Transverse colon (tissue), 4 donors: ENCODE results near the gene WWOX. TPM values are rescaled to one million over a fixed set of nuclear protein-coding genes. Genes with fewer than 3 reads are reported as not detected.

ENCODE experiments used
- DNase-seq: peaks from one replicate; pipeline ENCODE4 v3.0.0-alpha.2; 2019
- H3K27ac ChIP-seq, 4 donors: fragments of 200-600 bp; sonication (generic); 2 replicates each; pipeline ENCODE4 v1.5.1; 2016 to 2018; ENCODE audit warnings: inconsistent platforms in 4 of 4
- H3K27me3 ChIP-seq: fragments of 200-600 bp; sonication (generic); 2 replicates; pipeline ENCODE4 v1.5.1; 2017; ENCODE audit warnings: inconsistent platforms
- H3K36me3 ChIP-seq, 4 donors: fragments of 200-600 bp; sonication (generic); 2 replicates each; pipeline ENCODE4 v1.5.1; 2017 to 2019; ENCODE audit warnings: inconsistent platforms in 4 of 4
- H3K4me1 ChIP-seq, 4 donors: fragments of 200-600 bp; sonication (generic); 2 replicates each; pipeline ENCODE4 v1.5.1; 2017 to 2020; ENCODE audit warnings: inconsistent platforms in 4 of 4
- H3K4me3 ChIP-seq, 4 donors: fragments of 200-600 bp; sonication (generic); 1 replicate in 1 of 4; 2 replicates in 3 of 4; pipeline versions ENCODE4 v1.5.1 to v1.6.1; 2017 to 2019; ENCODE audit warnings: inconsistent platforms in 4 of 4
- H3K9me3 ChIP-seq, 2 donors: fragments of 200-600 bp; sonication (generic); 2 replicates each; pipeline ENCODE4 v1.5.1; 2017 to 2019; ENCODE audit warnings: inconsistent platforms in 2 of 2
- CTCF ChIP-seq, 5 experiments: fragments of 200-600 bp in 3 of 5; fragments of 450-650 bp in 2 of 5; sonication (generic) in 3 of 5; IDR thresholded peaks; 1 replicate in 2 of 5; 2 replicates in 3 of 5; pipeline ENCODE4 v1.5.1; 2016 to 2017; ENCODE audit warnings: antibody characterized with exemption in 5 of 5, inconsistent platforms in 3 of 5, mild to moderate bottlenecking in 2 of 5, moderate library complexity in 1 of 5
- EP300 ChIP-seq: sonication (generic); formaldehyde crosslinking; IDR thresholded peaks from one replicate; pipeline ENCODE4 v1.6.1; 2017; ENCODE audit warnings: antibody characterized with exemption, low read depth
- POLR2A ChIP-seq: fragments of 450-650 bp; IDR thresholded peaks from one replicate; pipeline ENCODE4 v1.6.1; 2016; ENCODE audit warnings: antibody characterized with exemption, mild to moderate bottlenecking, moderate library complexity
- POLR2AphosphoS5 ChIP-seq, 3 donors: sonication (generic); formaldehyde crosslinking; IDR thresholded peaks; one replicate each; pipeline ENCODE4 v1.6.1; 2016; ENCODE audit warnings: antibody characterized with exemption in 3 of 3
- WGBS, 2 donors: methylation state at CpG; one replicate each; pipeline ENCODE4 v1.1.5; 2018; ENCODE audit warnings: low coverage in 1 of 2; 5-methylcytosine and 5-hydroxymethylcytosine counted together
- in situ Hi-C, 4 donors: fragments of 200-750 bp; cut with MboI; loops; one replicate each; pipeline versions ENCODE4 v1.15.0 to v1.15.1; 2017; ENCODE audit warnings: low sequenced_read_pairs in 3 of 4, low pct_ligation_motif_present in 1 of 4, low pct_unique_long_range_greater_than_20kb in 1 of 4
- intact Hi-C: fragments of 100-400 bp; cut with DNase I; formaldehyde crosslinking; loops from one replicate; pipeline ENCODE4 v1.15.1; 2023; ENCODE audit warnings: low total_unique reads
- total RNA-seq, 4 donors: library from RNA; depleted of rRNA; stranded (reverse); fragments of >200 nt; gene quantifications; one replicate each; pipeline ENCODE4 v1.1.0, GENCODE V29; 2016

WWOX gene
- total RNA-seq, 4 donors from 2014 or later, result 11.2 to 53.8 (median 24.8) TPM

- 96 to 100% methylated on average over 7 to 17 of the region's 17 CpGs for WGBS, 2 donors
- in situ Hi-C loops, result no loop called here
- no peak for TF ChIP-seq POLR2AphosphoS5 (IDR thresholded peaks at IDR 0.05)
- no peak for TF ChIP-seq EP300
- TF ChIP-seq POLR2A, result no peak
- TF ChIP-seq CTCF (IDR thresholded peaks at IDR 0.05), result no peak
Measured at GRCh38 chr16:78432451-78432850, 333.0 kb downstream of the WWOX start.

GRCh38 chr16:78433116-78433515 is 333.7 kb downstream of the WWOX start:
- TF ChIP-seq POLR2AphosphoS5 (IDR thresholded peaks at IDR 0.05) (no peak), EP300 (no peak), POLR2A (no peak), CTCF (IDR thresholded peaks at IDR 0.05) (no peak)
- no peaks in the 10 kb centered on the region for H3K4me1 ChIP-seq
- H3K9me3 ChIP-seq, result no peaks in the 10 kb centered on the region
- no peaks in the 10 kb centered on the region for H3K27me3 ChIP-seq
- intact Hi-C loops (no loop called here), in situ Hi-C loops (no loop called here)
- DNase-seq, result no peak
- H3K36me3 ChIP-seq, result no peaks in the 10 kb centered on the region
- no peak overlapping the region for H3K4me3 ChIP-seq
- WGBS, 2 donors, result 86 to 93% methylated on average over 2 of the region's 2 CpGs
- H3K27ac ChIP-seq, result no peak overlapping the region

More at GRCh38 chr16:78432451-78432850, 333.0 kb downstream of the WWOX start:
- Histone ChIP-seq H3K4me1 (no peaks in the 10 kb centered on the region), H3K27ac (no peak overlapping the region), H3K9me3 (no peaks in the 10 kb centered on the region), H3K4me3 (no peak overlapping the region), H3K27me3 (no peaks in the 10 kb centered on the region), H3K36me3 (no peaks in the 10 kb centered on the region)
- no peak for DNase-seq
- intact Hi-C loops, result no loop called here

- H3K27me3 ChIP-seq, result no peaks in the 10 kb centered on the region
- in situ Hi-C loops (no loop called here), intact Hi-C loops (no loop called here)
- no peak for TF ChIP-seq CTCF (IDR thresholded peaks at IDR 0.05)
- no peak for TF ChIP-seq POLR2A
- no peak for TF ChIP-seq POLR2AphosphoS5 (IDR thresholded peaks at IDR 0.05)
- no peak for TF ChIP-seq EP300
- WGBS, 2 donors, result 93 to 100% methylated on average over 3 to 4 of the region's 4 CpGs
- no peak for DNase-seq
- H3K27ac ChIP-seq, result no peak overlapping the region
- no peaks in the 10 kb centered on the region for H3K4me1 ChIP-seq
- H3K4me3 ChIP-seq, result no peak overlapping the region
- H3K36me3 ChIP-seq, result no peaks in the 10 kb centered on the region
- H3K9me3 ChIP-seq, result no peaks in the 10 kb centered on the region
Measured at GRCh38 chr16:78434401-78434800, 334.9 kb downstream of the WWOX start.

- Histone ChIP-seq H3K4me3 (no peak overlapping the region), H3K27ac (no peak overlapping the region), H3K4me1 (no peaks in the 10 kb centered on the region), H3K9me3 (no peaks in the 10 kb centered on the region), H3K27me3 (no peaks in the 10 kb centered on the region), H3K36me3 (no peaks in the 10 kb centered on the region)
- DNase-seq, result no peak
- intact Hi-C loops, result no loop called here
- in situ Hi-C loops, result no loop called here
- 94 to 100% methylated on average over 2 to 4 of the region's 4 CpGs for WGBS, 2 donors
- TF ChIP-seq POLR2AphosphoS5 (IDR thresholded peaks at IDR 0.05) (no peak), POLR2A (no peak), EP300 (no peak), CTCF (IDR thresholded peaks at IDR 0.05) (no peak)
Measured at GRCh38 chr16:78435260-78435659, 335.8 kb downstream of the WWOX start.
